Stimulated activated CD4-positive, alpha-beta T cell treated with anti-CD3 and anti-CD28 coated beads, Interleukin-1b, Interleukin-23, amount 100 ng/mL, for 48 hours (primary cell): ENCODE measurements around the gene ABO.
"Not testable (repeated sequence)": the region's sequence is repeated elsewhere in the genome, so short reads cannot be mapped to it uniquely, and the experiment has no call there.

Source experiments
- DNase-seq: peaks from one replicate; pipeline ENCODE4 v3.0.0-alpha.2; 2020

The ABO gene

GRCh38 chr9:133239533-133240090 is 35.4 kb downstream of the ABO start:
- no peak for DNase-seq

GRCh38 chr9:133238851-133239532 is 36.0 kb downstream of the ABO start:
- DNase-seq: peak; percentile 80

GRCh38 chr9:133238272-133238850 is 36.6 kb downstream of the ABO start:
- peak; percentile 44 for DNase-seq

- DNase-seq: no peak
These were observed 37.8 kb downstream of the ABO start for GRCh38 chr9:133237035-133237731.

- DNase-seq: not testable (repeated sequence)
These were observed 38.5 kb downstream of the ABO start for GRCh38 chr9:133236291-133237034.

- DNase-seq: no peak
These were observed 39.3 kb downstream of the ABO start for GRCh38 chr9:133235549-133236222.

GRCh38 chr9:133234577-133235322 is 40.3 kb downstream of the ABO start:
- DNase-seq: no peak

GRCh38 chr9:133233681-133234432 is 41.1 kb downstream of the ABO start:
- DNase-seq: no peak

- DNase-seq: not testable (repeated sequence)
These were observed 43.0 kb downstream of the ABO start for GRCh38 chr9:133231934-133232568.

- not testable (repeated sequence) for DNase-seq
These were observed 44.5 kb downstream of the ABO start for GRCh38 chr9:133230514-133230913.

GRCh38 chr9:133230093-133230492 is 44.9 kb downstream of the ABO start:
- DNase-seq: no peak

GRCh38 chr9:133228474-133229193 is 46.4 kb downstream of the ABO start:
- not testable (repeated sequence) for DNase-seq

- DNase-seq: not testable (repeated sequence)
These were observed 47.0 kb downstream of the ABO start for GRCh38 chr9:133227996-133228395.

- DNase-seq: no peak
These were observed 47.6 kb downstream of the ABO start for GRCh38 chr9:133227242-133227860.

- no peak for DNase-seq
These were observed 48.5 kb downstream of the ABO start for GRCh38 chr9:133226219-133227171.

- DNase-seq: no peak
These were observed 49.6 kb downstream of the ABO start for GRCh38 chr9:133225171-133226011.

- DNase-seq: no peak
These were observed 50.2 kb downstream of the ABO start for GRCh38 chr9:133224762-133225161.
